Endodermal cell (in vitro differentiated cells): ENCODE data around the gene ZNF831. TPM values are rescaled to one million over a fixed set of nuclear protein-coding genes. Genes with fewer than 3 reads are reported as not detected.

Source experiments
- DNase-seq: peaks from one replicate; pipeline ENCODE4 v3.0.0-alpha.2; 2017
- H3K27ac ChIP-seq: 2 replicates; pipeline ENCODE4 v1.5.1; 2013; ENCODE audit warnings: mild to moderate bottlenecking, low read depth, low read length, moderate library complexity
- H3K27me3 ChIP-seq: 2 replicates; pipeline ENCODE4 v1.6.1; 2013; ENCODE audit warnings: mild to moderate bottlenecking, low read length, moderate library complexity; ENCODE audit not compliant: insufficient read depth, control insufficient read depth, poor library complexity, severe bottlenecking
- H3K36me3 ChIP-seq: 2 replicates; pipeline ENCODE4 v1.7.0; 2013; ENCODE audit warnings: mild to moderate bottlenecking, low read length, moderate library complexity; ENCODE audit not compliant: control insufficient read depth, insufficient read depth
- H3K4me1 ChIP-seq: one replicate; pipeline ENCODE4 v1.7.0; 2013; ENCODE audit warnings: low read length; ENCODE audit not compliant: control insufficient read depth, insufficient read depth
- H3K4me3 ChIP-seq: 2 replicates; pipeline ENCODE4 v1.5.1; 2013; ENCODE audit warnings: mild to moderate bottlenecking, low read length, moderate library complexity
- H3K9ac ChIP-seq: 2 replicates; pipeline ENCODE4 v1.6.1; 2013; ENCODE audit warnings: mild to moderate bottlenecking, low read length, moderate library complexity; ENCODE audit not compliant: poor library complexity, severe bottlenecking; ENCODE audit errors: extremely low read depth
- H3K9me3 ChIP-seq: 2 replicates; pipeline ENCODE4 v1.6.1; 2013; ENCODE audit warnings: mild to moderate bottlenecking, low read length, moderate library complexity; ENCODE audit not compliant: control insufficient read depth
- H3K27ac Mint-ChIP-seq: 2 replicates; pipeline ENCODE4 v1.8.0; 2020; ENCODE audit warnings: mixed read lengths
- H3K27me3 Mint-ChIP-seq: 2 replicates; pipeline ENCODE4 v1.8.0; 2021; ENCODE audit warnings: mild to moderate bottlenecking, mixed read lengths; ENCODE audit not compliant: insufficient read depth
- H3K36me3 Mint-ChIP-seq: 2 replicates; pipeline ENCODE4 v1.8.0; 2020; ENCODE audit warnings: low read depth, mixed read lengths
- H3K4me1 Mint-ChIP-seq: 2 replicates; pipeline ENCODE4 v1.8.0; 2020; ENCODE audit warnings: mixed read lengths
- H3K4me3 Mint-ChIP-seq: 2 replicates; pipeline ENCODE4 v1.8.0; 2020; ENCODE audit warnings: mild to moderate bottlenecking, moderate library complexity, mixed read lengths
- H3K9me3 Mint-ChIP-seq: 2 replicates; pipeline ENCODE4 v1.8.0; 2020; ENCODE audit warnings: mild to moderate bottlenecking, mixed read lengths
- CTCF ChIP-seq: fragments of 200-600 bp; sonication (generic); conservative IDR thresholded peaks from 2 replicates; pipeline ENCODE4 v1.5.0; 2021; ENCODE audit warnings: antibody characterized with exemption, mild to moderate bottlenecking
- WGBS, 2 experiments: methylation state at CpG; one replicate each; pipeline versions ENCODE4 v1.1.5 to v1.1.7; 2013; ENCODE audit warnings: missing lambda C conversion rate in 2 of 2, mixed read lengths in 1 of 2; ENCODE audit not compliant: insufficient coverage in 1 of 2, insufficient read length in 1 of 2; 5-methylcytosine and 5-hydroxymethylcytosine counted together
- total RNA-seq, 2 donors: library from RNA; stranded (reverse); fragmentation: NEBNext Ultra II Directional in 1 of 2; extraction: Animal tissue kit (Norgen Biotek cat#: 25700) in 1 of 2; gene quantifications; 2 replicates in 1 of 2; 3 replicates in 1 of 2; pipeline ENCODE4 v1.2.1, GENCODE V29; 2021

ZNF831 gene
- total RNA-seq, 2 donors from 2014 or later: not detected

- H3K27me3 Mint-ChIP-seq: peaks cover 37% of the 10 kb centered on the region
- Histone ChIP-seq H3K36me3 (no peaks in the 10 kb centered on the region), H3K27me3 (peaks cover 33% of the 10 kb centered on the region), H3K4me1 (peaks cover 16% of the 10 kb centered on the region), H3K9me3 (no peaks in the 10 kb centered on the region), H3K9ac (no peak overlapping the region), H3K4me3 (no peak overlapping the region), H3K27ac (no peak overlapping the region)
- no peaks in the 10 kb centered on the region for H3K36me3 Mint-ChIP-seq
- H3K27ac Mint-ChIP-seq: no peak overlapping the region
- no peak for TF ChIP-seq CTCF
- WGBS, 2 experiments: 74% methylated on average over 2 of the region's 2 CpGs; no CpG with 5 or more reads in 1 of the 2 experiments
- no peak for DNase-seq
- H3K9me3 Mint-ChIP-seq: no peaks in the 10 kb centered on the region
- H3K4me3 Mint-ChIP-seq: no peak overlapping the region
- peaks cover 50% of the 10 kb centered on the region for H3K4me1 Mint-ChIP-seq
These were observed 54.2 kb downstream of the ZNF831 start for GRCh38 chr20:59217794-59218280.

GRCh38 chr20:59219211-59219610 lies 55.6 kb downstream of the ZNF831 start:
- Histone ChIP-seq H3K4me3 (no peak overlapping the region), H3K9ac (no peak overlapping the region), H3K27me3 (peaks cover 46% of the 10 kb centered on the region), H3K4me1 (peaks cover 12% of the 10 kb centered on the region), H3K9me3 (no peaks in the 10 kb centered on the region), H3K27ac (no peak overlapping the region), H3K36me3 (no peaks in the 10 kb centered on the region)
- Mint-ChIP-seq H3K27ac (no peak overlapping the region), H3K36me3 (no peaks in the 10 kb centered on the region), H3K27me3 (peaks cover 49% of the 10 kb centered on the region), H3K9me3 (no peaks in the 10 kb centered on the region), H3K4me1 (peaks cover 53% of the 10 kb centered on the region), H3K4me3 (no peak overlapping the region)
- no peak for TF ChIP-seq CTCF
- no peak for DNase-seq
- WGBS, 2 experiments: 85 to 90% methylated on average over 7 to 8 of the region's 8 CpGs

- H3K27ac Mint-ChIP-seq: no peak overlapping the region
- no peak overlapping the region for H3K4me3 ChIP-seq
- no peaks in the 10 kb centered on the region for H3K36me3 Mint-ChIP-seq
- no peaks in the 10 kb centered on the region for H3K9me3 ChIP-seq
- no peak overlapping the region for H3K27ac ChIP-seq
- no peaks in the 10 kb centered on the region for H3K9me3 Mint-ChIP-seq
- peaks cover 12% of the 10 kb centered on the region for H3K4me1 ChIP-seq
- peaks cover 54% of the 10 kb centered on the region for H3K27me3 Mint-ChIP-seq
- 93 to 100% methylated on average over 2 to 5 of the region's 5 CpGs for WGBS, 2 experiments
- no peak overlapping the region for H3K4me3 Mint-ChIP-seq
- no peak for TF ChIP-seq CTCF
- no peak overlapping the region for H3K9ac ChIP-seq
- H3K4me1 Mint-ChIP-seq: peaks cover 53% of the 10 kb centered on the region
- no peak for DNase-seq
- H3K27me3 ChIP-seq: peaks cover 46% of the 10 kb centered on the region
- H3K36me3 ChIP-seq: no peaks in the 10 kb centered on the region
These were observed 56.5 kb downstream of the ZNF831 start for GRCh38 chr20:59220161-59220560.
